Body of pancreas (tissue), 4 donors: ENCODE results near the gene WNT9A.

ENCODE experiments used
- CTCF ChIP-seq, 7 experiments: fragments of 450-650 bp in 4 of 7; fragments of 200-600 bp in 3 of 7; sonication (generic) in 3 of 7; IDR thresholded peaks; one replicate each; pipeline ENCODE4 v1.5.1; 2016 to 2019; ENCODE audit warnings: antibody characterized with exemption in 7 of 7
- POLR2A ChIP-seq, 3 donors: fragments of 450-650 bp; IDR thresholded peaks; one replicate each; pipeline ENCODE4 v1.6.1; 2016; ENCODE audit warnings: antibody characterized with exemption in 3 of 3, mild to moderate bottlenecking in 2 of 3

- TF ChIP-seq CTCF (IDR thresholded peaks at IDR 0.05) (no peak), POLR2A (IDR thresholded peaks at IDR 0.05) (no peak)
Measured at GRCh38 chr1:227869851-227870305, 77.9 kb downstream of the WNT9A start.
